UCSD-AML1 (cell line): Measurements from ENCODE around the gene RNF168.
"Not testable (repeated sequence)": the region's sequence is repeated elsewhere in the genome, so short reads cannot be mapped to it uniquely, and the experiment has no call there.

ENCODE experiments used
- DNase-seq: peaks from one replicate; lab custom pipeline; 2025; ENCODE audit not compliant: unreplicated experiment; lab: John Stamatoyannopoulos, UW

RNF168 gene

DNA sequence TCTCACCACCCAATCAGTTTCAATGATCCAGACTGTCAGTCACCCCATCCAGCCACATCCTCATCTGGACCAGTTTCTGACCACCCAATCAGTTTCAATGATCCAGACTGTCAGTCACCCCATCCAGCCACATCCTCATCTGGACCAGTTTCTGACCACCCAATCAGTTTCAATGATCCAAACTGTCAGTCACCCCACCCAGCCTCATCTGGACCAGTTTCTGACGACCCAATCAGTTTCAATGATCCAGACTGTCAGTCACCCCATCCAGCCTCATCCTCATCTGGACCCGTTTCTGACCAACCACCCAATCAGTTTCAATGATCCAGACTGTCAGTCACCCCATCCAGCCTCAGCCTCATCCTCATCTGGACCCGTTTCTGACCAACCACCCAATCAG lies 33.4 kb downstream of the RNF168 start:
- DNase-seq = not testable (repeated sequence)

DNA sequence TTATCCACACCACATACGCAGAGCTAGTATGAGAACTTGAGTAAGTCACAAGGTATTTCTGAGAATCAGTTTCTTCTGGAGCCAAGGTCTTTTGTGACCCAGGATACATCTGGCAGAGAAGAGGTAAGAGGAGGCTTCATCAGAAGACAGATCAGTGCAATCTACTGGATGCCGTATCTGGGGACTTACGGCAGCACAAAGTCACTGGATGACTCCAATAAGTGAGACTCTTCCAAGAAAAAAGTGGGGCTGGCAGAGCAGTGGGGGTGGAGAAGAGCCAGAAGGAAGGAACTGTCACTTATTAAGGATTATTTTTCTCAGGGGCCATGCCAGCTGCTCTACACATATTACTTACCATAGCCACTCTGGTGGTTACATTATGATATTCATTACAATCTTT lies 39.8 kb downstream of the RNF168 start:
- DNase-seq = no peak

DNA sequence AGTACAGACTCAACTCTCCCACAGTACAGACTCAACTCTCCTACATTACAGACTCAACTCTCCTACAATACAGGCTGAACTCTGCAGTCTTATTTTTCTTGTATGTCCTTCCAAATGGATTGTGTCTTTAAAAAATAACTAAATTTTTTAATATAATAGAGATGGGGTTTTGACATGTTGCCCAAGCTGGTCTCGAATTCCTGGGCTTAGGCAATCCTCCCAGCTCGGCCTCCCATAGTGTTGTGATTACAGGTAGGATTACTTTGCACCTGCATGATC lies 40.2 kb downstream of the RNF168 start:
- no peak for DNase-seq

DNA sequence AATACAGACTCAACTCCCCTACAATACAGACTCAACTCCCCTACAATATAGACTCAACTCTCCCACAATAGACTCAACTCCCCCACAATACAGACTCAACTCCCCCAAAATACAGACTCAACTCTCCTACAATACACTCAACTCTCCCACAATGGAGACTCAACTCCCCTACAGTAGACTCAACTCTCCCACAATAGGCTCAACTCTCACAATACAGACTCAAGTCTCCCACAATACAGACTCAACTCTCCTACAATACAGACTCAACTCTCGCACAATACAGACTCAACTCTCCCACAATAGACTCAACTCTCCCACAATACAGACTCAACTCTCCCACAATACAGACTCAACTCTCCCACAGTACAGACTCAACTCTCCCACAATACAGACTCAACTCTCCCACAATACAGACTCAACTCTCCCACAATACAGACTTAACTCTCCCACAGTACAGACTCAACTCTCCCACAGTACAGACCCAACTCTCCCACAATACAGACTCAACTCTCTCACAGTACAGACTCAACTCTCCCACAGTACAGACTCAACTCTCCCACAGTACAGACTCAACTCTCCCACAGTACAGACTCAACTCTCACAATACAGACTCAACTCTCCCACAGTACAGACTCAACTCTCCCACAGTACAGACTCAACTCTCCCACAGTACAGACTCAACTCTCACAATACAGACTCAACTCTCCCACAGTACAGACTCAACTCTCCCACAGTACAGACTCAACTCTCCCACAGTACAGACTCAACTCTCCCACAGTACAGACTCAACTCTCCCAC lies 40.7 kb downstream of the RNF168 start:
- DNase-seq = not testable (repeated sequence)

DNA sequence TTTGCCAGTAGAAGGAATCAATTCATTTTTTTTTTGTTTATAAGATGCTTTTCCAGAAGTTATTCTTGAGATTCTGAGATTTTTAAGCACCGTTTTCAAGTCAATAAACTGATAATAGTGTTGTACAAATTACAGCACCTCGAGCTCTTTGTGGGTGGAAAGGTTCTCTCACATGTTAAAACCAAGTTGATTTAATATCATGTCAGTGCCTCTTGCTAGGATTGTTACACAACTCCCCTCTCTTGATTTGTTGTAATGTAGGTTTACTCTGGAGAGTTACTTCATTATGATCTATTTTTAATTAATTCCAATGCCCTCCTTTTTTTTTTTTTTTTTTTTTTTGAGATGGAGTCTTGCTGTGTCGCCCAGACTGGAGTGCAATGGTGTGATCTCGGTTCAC lies 45.5 kb downstream of the RNF168 start:
- no peak for DNase-seq

DNA sequence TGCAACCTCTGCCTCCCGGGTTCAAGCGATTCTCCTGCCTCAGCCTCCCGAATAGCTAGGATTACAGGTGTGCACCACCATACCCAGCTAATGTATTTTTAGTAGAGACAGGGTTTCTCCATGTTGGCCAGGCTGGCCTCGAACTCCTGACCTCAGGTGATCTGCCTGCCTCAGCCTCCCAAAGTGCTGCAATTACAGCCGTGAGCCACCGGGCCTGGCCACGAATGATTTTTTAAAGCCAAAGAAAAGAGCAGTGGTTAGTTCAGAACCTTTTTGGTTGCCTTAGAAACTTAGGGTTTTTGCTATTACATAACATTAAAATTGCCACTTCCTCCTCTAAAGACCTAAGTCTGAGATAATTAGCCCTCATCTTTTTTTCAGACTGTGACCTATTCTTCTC lies 46.1 kb downstream of the RNF168 start:
- not testable (repeated sequence) for DNase-seq

DNA sequence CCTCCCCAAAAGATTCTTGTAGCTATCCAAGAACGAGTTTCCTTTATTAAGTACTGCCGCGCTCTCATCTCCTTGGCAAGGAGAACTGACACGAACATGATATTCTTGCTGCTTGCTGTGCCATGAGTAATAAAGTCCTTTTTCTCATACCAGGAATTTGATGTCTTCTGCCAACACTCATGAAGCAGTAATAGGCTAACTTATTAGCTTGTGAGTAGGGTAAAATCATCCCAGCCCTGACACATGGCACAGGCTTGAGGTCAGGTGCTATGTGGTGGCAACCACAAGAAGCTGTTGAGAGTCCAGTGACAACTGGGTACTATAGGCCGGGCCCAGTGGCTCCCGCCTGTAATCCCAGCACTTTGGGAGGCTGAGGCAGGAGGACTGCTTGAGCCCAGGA lies 48.6 kb downstream of the RNF168 start:
- no peak for DNase-seq

DNA sequence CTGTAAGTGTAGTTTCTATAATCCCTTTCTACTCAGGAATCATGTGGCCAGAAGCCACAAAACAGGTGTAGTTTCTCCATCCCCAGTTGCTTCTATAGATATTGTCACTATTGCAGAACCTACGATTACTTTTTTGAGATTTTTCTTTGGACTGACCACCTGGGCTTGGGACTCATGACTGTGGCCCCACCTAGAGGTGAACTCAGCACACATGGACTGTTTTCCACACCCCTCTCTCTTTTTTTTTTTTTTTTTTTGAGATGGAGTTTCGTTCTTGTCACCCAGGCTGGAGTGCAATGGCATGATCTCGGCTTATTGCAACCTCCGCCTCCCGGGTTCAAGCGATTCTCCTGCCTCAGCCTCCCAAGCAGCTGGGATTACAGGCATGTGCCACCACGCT lies 58.2 kb downstream of the RNF168 start:
- DNase-seq = not testable (repeated sequence)

DNA sequence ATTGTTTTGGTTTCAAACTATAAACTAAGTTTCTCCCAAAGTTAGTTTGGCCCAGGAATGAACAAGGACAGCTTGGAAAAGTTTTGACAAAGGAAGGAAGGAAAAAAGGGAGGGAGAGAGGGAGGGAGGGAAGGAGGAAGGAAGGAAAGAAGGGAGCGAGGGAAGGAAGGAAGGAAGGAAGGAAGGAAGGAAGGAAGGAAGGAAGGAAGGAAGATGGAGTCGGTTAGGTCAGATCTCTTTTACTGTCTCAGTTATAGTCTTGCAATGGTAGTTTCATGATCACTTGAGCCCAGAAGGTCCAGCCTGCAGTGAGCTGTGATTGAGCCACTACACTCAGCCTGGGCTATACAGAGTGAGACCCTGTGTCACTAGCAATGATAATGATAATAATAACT lies 59.1 kb downstream of the RNF168 start:
- no peak for DNase-seq

DNA sequence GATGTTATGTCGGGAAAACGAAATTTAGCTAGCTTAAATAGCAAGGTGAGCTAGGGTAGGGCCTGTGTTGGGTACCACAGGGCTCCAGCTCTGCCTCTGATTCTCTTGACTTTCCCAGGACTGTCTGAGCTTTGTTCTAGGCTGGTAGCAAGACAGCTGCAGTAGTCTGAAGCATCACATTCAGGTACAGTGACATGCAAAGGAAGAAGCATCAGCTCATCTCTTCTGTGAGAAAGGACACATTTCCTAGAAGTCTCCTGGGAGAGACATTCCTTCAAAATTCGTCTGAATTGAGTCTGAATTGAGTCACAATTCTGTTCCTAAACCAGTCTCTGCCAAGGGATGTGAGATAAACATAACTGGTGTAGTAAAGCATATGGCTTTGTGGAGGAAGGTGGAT lies 62.9 kb downstream of the RNF168 start:
- no peak for DNase-seq

DNA sequence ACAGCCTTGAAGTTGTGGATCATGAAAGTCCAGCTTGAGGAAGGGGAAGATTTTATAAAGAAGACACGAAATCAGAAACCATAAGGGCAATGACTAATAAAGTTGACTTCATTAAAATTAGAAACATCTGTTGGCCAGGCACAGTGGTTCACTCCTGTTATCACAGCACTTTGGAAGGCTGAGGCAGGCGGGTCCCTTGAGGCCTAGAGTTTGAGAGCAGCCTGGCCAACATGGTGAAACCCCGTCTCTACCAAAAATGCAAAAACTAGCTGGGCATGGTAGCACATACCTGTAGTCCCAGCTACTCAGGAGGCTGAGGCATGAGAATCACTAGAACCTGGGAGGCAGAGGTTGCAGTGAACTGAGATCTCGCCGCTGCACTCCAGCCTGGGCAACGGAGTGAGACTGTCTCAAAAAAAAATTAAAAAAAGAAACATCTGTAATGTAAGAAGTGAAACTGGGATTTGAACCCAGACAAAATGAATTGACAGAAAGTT lies 63.5 kb downstream of the RNF168 start:
- DNase-seq = no peak

DNA sequence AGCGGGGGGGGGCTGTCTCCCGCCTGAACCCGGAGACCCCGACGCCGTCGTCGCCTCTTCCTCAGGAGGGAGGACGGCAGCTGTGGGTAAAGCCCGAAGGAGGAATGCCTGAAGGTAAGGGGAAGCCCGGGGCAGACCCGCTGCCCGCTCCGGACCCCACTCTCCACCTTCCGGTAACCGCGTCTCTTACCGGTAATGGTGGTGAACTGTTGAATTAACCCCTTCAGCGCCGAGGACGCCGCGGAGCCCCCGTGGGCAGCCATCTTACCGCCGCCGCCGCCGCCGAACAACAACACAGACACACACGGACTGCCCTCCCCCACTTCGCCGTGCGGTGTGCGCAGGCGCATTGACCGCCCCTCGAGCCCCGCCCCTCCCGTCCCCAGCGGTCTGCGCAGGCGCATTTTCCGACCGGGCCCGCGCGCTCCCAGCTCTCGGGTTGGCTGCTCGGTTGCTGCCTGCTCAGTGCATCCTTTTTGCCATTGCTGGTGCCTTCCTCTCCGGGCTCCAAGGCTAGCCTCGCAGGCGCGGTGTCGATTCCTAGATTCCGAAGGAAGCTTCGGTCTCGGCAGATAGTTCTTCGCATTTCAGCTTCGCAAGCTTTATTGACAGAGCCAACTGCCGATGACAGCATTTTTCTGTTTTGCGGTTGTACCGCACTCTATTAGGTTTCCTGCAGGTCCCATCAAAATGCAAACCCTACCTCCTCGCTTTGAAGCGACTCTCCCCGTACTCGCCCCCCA lies 71.3 kb downstream of the RNF168 start, which contains the start of gene UBXN7:
Gene UBXN7, minus strand, starts transcription at position 291 of the 743 bp plus-strand sequence. Its CDS starts 28 bp downstream, at position 263.
- DNase-seq = peak; percentile 97

DNA sequence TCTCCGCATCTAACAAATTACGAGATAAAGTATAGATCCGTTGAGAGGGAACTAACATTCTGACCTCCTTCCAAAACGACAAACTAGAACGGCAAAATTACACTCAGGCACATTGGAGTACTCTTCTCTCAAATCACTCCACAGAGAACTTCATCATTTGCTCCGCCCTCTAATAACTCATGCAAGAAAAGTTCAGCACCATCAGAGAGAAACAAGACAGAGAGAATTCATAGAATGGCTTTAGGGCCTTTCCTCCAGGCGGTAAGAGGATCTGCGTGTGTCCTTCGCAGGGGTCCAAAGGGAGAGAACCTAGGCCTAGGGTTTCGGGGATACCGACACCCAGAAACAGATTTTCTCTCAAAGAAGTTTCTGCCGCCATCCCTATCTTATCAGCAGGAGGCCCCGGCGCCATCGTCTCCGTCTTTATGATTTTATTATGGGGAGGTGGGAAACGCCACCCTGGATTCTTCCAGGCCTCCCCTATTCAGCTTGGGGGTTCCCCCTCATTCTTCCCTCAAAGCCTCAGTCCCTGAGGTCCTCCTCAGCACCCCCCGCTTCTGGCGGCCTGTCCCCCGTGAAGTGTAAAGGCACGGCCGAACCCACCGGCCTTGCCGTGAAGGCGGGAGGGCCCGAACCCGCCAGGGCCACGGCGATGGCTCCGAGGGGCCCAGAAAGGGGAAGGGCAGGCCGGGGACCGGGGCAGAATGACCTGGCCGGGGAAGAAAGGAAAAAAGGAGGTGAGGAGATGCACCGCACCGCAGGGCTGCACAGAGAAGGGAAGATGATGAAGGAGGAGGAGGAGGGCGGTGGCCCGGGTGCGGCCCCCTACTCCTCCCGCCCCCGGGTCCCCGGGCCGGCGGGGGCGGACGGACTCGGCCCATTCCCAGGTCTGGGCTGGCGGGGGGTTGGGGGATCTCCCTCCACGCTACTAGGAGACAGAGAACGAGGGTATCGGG lies 72.1 kb downstream of the RNF168 start:
- peak; percentile 54 for DNase-seq

DNA sequence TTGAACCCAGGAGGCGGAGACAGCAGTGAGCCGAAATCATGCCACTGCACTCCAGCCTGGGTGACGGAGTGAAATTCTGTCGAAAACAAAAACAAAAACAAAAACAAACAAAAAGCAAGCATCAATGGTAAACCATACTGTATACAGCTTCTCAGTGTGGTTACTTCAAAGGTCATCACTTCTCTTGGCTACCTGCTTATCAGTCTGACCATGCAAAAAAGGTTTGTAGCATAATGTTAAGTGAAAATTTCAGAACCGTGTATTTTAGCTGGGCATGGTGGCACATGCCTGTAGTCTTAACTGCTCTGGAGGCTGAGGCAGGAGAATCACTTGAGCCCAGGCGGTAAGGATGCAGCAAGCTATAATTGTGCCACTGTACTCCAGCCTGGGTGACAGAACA lies 75.5 kb downstream of the RNF168 start:
- no peak for DNase-seq

DNA sequence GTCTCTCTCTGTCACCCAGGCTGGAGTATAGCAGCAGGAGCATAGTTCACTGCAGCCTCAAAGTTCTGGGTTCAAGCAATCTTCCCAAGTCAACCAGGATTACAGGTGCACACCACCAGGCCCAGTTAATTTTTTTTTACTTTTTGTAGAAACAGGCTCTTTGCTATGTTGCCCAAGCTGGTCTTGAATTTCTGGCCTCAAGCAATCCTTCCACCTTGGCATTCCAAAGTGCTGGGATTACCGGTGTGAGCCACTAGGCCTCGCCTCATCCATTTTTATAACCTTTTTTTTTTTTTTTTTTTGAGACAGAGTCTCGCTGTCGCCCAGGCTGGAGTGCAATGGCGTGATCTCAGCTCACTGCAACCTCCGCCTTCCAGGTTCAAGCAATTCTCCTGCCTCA lies 79.1 kb downstream of the RNF168 start:
- DNase-seq = not testable (repeated sequence)

DNA sequence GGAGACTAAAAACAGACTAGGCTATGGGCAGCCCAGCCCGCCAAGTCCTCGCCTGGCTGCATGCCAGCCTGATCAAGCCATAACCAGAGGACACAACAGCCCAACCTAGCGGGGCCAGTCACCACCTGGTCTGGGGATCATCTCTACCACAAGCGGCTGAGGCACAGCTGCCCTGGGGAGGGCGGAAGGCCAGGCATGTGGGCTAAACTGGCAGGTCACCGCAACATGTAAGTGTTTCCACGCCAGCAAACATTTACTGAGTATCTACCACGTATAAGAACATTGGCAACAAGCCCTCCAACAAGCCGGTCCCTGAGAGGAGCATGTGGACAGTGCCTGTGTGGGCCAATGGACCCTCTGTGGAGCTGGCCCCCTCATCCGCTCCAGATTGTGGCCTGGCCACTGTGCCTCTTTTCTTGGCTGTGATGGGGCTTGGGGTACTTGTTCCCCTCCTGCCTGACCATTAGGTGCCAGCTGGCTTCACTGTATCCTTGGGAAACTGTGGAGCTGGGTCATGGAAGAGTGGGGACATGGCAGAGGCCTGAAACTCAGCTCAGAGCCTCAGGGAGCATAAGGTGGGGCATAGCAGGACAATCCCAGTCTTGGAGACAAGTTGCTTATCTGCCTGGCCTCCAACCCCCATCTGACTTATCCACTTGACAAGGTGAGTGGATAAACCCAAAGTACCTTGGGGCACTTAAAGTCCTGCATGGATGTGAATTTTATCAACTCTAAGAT lies 80.4 kb downstream of the RNF168 start:
- DNase-seq = no peak

DNA sequence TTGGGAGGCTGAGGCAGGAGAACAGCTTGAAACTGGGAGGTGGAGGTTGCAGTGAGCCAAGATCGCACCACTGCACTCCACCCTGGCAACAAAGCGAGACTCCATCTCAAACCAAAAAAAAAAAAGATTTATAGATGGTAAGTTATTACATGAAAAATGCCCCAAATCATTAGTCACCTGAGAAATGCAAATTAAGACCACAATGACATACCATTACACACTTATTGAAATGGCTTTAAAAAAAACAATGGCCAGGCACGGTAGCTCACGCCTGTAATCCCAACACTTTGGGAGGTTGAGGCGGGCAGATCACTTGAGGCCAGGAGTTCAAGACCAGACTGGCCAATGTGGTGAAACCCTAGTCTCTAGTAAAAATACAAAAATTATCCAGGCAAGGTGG lies 81.9 kb downstream of the RNF168 start:
- DNase-seq = not testable (repeated sequence)

DNA sequence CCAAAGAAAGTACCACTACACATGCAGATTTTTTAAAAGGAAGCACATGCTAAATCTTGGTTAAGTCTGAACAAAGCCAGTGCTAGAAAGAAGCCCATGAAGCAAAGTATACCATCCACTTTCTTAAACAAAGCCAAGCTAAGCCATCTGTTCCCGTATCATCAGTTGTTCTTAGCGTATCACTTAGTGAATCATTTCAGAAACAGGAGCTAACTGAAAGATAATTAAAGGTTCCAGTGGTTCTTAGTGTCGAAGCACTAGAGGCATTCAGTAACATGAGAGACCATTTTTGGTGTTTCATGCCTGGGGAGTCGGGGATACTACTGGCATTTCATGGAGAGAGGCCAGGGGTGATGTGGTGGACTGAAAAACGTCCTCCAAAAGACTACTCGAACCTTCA lies 84.2 kb downstream of the RNF168 start:
- DNase-seq = no peak
